ENCODE measurements around the gene NLRP12. TPM values are rescaled to one million over a fixed set of nuclear protein-coding genes. Genes with fewer than 3 reads are reported as not detected.
"Not testable (repeated sequence)": the region's sequence is repeated elsewhere in the genome, so short reads cannot be mapped to it uniquely, and the experiment has no call there.

The NLRP12 gene
- polyA plus RNA-seq, 1 experiment, result not detected

DNA sequence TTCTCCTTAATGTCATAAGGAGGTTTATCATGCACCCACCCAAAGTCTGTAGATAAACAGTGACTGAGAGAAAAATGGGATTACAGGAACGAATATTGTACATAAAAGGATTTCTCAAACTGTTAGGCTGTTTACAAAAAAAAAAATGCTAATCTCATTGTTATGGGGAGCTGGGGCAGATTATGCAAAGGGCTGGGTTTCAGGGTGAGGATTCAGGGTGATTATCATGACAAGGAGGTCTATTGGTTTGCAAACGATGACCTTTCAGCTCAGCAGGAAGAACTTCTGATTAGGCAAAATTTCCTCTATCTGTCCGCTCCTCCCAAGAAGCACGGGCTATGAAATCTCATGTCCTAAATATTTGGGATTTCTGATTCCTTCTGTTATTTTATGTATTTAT, 41.4 kb downstream of the NLRP12 start:
- TF ChIP-seq, protein P1, sequence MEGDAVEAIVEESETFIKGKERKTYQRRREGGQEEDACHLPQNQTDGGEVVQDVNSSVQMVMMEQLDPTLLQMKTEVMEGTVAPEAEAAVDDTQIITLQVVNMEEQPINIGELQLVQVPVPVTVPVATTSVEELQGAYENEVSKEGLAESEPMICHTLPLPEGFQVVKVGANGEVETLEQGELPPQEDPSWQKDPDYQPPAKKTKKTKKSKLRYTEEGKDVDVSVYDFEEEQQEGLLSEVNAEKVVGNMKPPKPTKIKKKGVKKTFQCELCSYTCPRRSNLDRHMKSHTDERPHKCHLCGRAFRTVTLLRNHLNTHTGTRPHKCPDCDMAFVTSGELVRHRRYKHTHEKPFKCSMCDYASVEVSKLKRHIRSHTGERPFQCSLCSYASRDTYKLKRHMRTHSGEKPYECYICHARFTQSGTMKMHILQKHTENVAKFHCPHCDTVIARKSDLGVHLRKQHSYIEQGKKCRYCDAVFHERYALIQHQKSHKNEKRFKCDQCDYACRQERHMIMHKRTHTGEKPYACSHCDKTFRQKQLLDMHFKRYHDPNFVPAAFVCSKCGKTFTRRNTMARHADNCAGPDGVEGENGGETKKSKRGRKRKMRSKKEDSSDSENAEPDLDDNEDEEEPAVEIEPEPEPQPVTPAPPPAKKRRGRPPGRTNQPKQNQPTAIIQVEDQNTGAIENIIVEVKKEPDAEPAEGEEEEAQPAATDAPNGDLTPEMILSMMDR (IDR thresholded peaks at IDR 0.05; ENCODE audit: low read depth, low read length), result no peak
- Histone ChIP-seq H3K9me3 (ENCODE audit: control insufficient read depth, insufficient read depth, low read length) (peaks cover 10% of the 10 kb centered on the region), H3K4me3 (ENCODE audit: low read depth, low read length) (no peak overlapping the region), H3K27ac (ENCODE audit: low read depth, low read length) (no peak overlapping the region), H3K27me3 (ENCODE audit: control insufficient read depth, insufficient read depth, low read length) (no peaks in the 10 kb centered on the region)
- DNase-seq (ENCODE audit: low read depth, low spot score), result no peak
- POLR2A ChIA-PET, result no interaction called here
- CTCF ChIA-PET, result interaction anchor here (3.1 kb wide), 1 partner anchor 10 kb away, joined by 15 read pairs; no protein-coding TSS in a partner anchor

DNA sequence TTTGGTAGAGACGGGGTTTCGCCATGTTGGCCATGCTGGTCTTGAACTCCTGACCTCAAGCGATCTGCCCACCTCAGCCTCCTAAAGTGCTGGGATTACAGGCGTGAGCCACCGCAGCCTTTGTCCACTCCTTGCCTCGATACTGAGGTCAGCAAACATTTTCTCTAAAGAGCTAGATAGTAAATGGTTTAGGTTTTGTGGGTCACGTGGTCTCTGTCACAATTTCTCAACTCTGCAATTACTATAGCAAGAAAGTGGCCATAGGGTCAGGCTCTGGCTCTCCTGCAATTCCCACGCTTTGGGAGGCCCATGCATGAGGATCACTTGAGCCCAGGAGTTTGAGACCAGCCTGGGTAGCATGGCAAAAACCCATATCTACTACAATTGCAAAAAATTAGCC, 42.8 kb downstream of the NLRP12 start:
- H3K4me3 ChIP-seq (ENCODE audit: low read depth, low read length); H3K27me3 ChIP-seq (ENCODE audit: control insufficient read depth, insufficient read depth, low read length); H3K9me3 ChIP-seq (ENCODE audit: control insufficient read depth, insufficient read depth, low read length); DNase-seq (ENCODE audit: low read depth, low spot score); H3K27ac ChIP-seq (ENCODE audit: low read depth, low read length); POLR2A ChIA-PET: not testable (repeated sequence)
- CTCF ChIA-PET, result interaction anchor here (3.1 kb wide), 1 partner anchor 11 kb away, joined by 15 read pairs; no protein-coding TSS in a partner anchor

DNA sequence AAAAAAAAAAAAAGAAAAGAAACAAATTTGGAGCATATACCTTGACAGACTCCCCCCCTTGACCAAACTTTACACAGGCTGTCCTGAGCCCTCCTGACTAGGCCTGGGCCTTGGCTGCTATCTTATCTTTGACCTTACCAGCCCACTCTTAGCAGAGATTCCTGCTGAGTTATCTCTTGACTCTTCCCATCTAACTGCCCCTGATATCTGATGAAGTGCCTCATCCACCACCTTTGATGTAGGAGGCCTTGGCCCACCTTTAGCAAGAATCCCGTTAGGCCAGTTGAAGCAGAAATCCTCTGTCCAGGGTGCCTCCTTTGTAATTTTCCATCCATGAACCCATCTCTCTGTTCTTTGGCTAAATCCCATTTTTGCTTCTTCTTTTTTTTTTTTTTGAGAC, 43.6 kb downstream of the NLRP12 start:
- POLR2A ChIA-PET, result no interaction called here
- Histone ChIP-seq H3K27ac (ENCODE audit: low read depth, low read length) (no peak overlapping the region), H3K9me3 (ENCODE audit: control insufficient read depth, insufficient read depth, low read length) (peaks cover 3% of the 10 kb centered on the region; the same call in 1 of the 2 replicates), H3K27me3 (ENCODE audit: control insufficient read depth, insufficient read depth, low read length) (no peaks in the 10 kb centered on the region), H3K4me3 (ENCODE audit: low read depth, low read length) (no peak overlapping the region)
- no peak for DNase-seq (ENCODE audit: low read depth, low spot score)
- CTCF ChIA-PET, result interaction anchor here (0.6 to 3.1 kb wide), 2 partner anchors 12 to 388 kb away, joined by 3 to 15 read pairs; no protein-coding TSS in a partner anchor
- TF ChIP-seq, protein P1 (IDR thresholded peaks at IDR 0.05; ENCODE audit: low read depth, low read length), result no peak

GRCh38 chr19:53775524-53775923, 48.6 kb downstream of the NLRP12 start:
- Histone ChIP-seq H3K27me3 (ENCODE audit: control insufficient read depth, insufficient read depth, low read length) (no peaks in the 10 kb centered on the region), H3K4me3 (ENCODE audit: low read depth, low read length) (no peak overlapping the region), H3K9me3 (ENCODE audit: control insufficient read depth, insufficient read depth, low read length) (peaks cover 6% of the 10 kb centered on the region), H3K27ac (ENCODE audit: low read depth, low read length) (no peak overlapping the region)
- TF ChIP-seq, protein P1 (IDR thresholded peaks at IDR 0.05; ENCODE audit: low read depth, low read length), result no peak
- no peak for DNase-seq (ENCODE audit: low read depth, low spot score)
- ChIA-PET CTCF (interaction anchor here (0.6 to 2.5 kb wide), 3 partner anchors 17 to 350 kb away, joined by 3 to 16 read pairs (median 4); no protein-coding TSS in a partner anchor), POLR2A (interaction anchor here (0.7 kb wide), 1 partner anchor 323 kb away, joined by 3 read pairs; no protein-coding TSS in a partner anchor)

- POLR2A ChIA-PET; H3K4me3 ChIP-seq (ENCODE audit: low read depth, low read length); H3K27me3 ChIP-seq (ENCODE audit: control insufficient read depth, insufficient read depth, low read length); DNase-seq (ENCODE audit: low read depth, low spot score); H3K27ac ChIP-seq (ENCODE audit: low read depth, low read length): not testable (repeated sequence)
- peaks cover 11% of the 10 kb centered on the region for H3K9me3 ChIP-seq (ENCODE audit: control insufficient read depth, insufficient read depth, low read length)
- CTCF ChIA-PET, result interaction anchor here (1.4 to 3.5 kb wide), 4 partner anchors 18 to 257 kb away, joined by 3 to 18 read pairs (median 14); no protein-coding TSS in a partner anchor
Measured at GRCh38 chr19:53774491-53774890, 49.6 kb downstream of the NLRP12 start.

DNA sequence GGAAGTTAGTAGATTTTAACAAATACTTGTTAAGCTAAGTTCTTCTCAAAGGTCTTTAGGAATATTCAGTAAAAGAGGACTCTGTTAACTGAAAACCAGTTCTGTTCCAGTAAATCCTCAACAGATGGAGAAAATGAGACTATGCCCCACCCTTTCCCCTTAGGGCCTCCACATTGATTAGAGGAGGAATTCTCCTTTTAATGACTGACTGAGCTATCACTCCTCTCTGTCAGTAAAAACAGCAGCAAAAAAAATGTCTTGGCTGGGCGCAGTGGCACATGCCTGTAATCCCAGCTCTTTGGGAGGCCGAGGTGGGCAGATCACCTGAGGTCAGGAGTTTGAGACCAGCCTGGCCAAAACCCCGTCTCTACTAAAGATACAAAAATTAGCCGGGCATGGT, 50.1 kb downstream of the NLRP12 start:
- TF ChIP-seq, protein P1 (IDR thresholded peaks at IDR 0.05; ENCODE audit: low read depth, low read length), result no peak
- H3K9me3 ChIP-seq (ENCODE audit: control insufficient read depth, insufficient read depth, low read length), result peaks cover 15% of the 10 kb centered on the region
- ChIA-PET POLR2A (no interaction called here), CTCF (interaction anchor here (1.4 to 3.5 kb wide), 3 partner anchors 19 to 257 kb away, joined by 3 to 18 read pairs (median 11); no protein-coding TSS in a partner anchor)
- no peak overlapping the region for H3K4me3 ChIP-seq (ENCODE audit: low read depth, low read length)
- DNase-seq (ENCODE audit: low read depth, low spot score), result no peak
- H3K27ac ChIP-seq (ENCODE audit: low read depth, low read length), result no peak overlapping the region
- no peaks in the 10 kb centered on the region for H3K27me3 ChIP-seq (ENCODE audit: control insufficient read depth, insufficient read depth, low read length)
